Measurements from ENCODE around the gene SLIT1. TPM values are rescaled to one million over a fixed set of nuclear protein-coding genes. Genes with fewer than 3 reads are reported as not detected.

Gene SLIT1
- polyA plus RNA-seq (2013, experiment 1 of 2; ENCODE audit: insufficient read length) = 0.06 TPM
- 0.11 TPM for polyA plus RNA-seq (2013, experiment 2 of 2; ENCODE audit: insufficient read length)

- no peak for DNase-seq
Observed at GRCh38 chr10:97185326-97186058, at the start of gene SLIT1. Gene SLIT1 (minus strand): TSS chr10:97185959. CDS start chr10:97185674, 285 bp downstream.

GRCh38 chr10:97235353-97235752 lies 49.6 kb upstream of the SLIT1 start:
- DNase-seq = no peak

DNA sequence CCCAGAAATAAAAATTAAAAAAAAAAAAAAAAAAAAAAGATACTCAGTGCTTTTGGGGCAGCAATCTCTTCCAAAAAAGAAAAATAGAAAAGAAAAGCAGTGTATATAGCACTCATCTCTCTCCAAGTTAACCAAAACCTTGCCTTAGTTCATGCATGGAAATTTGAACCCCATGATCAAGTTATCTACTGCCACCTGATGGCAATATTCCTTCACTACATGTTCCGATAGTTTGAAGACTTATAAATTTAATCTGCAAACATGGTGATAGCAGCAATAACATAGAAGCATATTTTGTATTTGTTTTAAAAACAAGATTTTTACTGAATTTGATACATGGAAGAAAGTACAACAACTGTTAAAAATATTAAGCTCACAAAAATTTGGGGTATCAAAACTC lies 48.6 kb upstream of the SLIT1 start:
- DNase-seq = peak; percentile 52

GRCh38 chr10:97230146-97230545 lies 44.4 kb upstream of the SLIT1 start:
- peak; percentile 50 for DNase-seq

DNA sequence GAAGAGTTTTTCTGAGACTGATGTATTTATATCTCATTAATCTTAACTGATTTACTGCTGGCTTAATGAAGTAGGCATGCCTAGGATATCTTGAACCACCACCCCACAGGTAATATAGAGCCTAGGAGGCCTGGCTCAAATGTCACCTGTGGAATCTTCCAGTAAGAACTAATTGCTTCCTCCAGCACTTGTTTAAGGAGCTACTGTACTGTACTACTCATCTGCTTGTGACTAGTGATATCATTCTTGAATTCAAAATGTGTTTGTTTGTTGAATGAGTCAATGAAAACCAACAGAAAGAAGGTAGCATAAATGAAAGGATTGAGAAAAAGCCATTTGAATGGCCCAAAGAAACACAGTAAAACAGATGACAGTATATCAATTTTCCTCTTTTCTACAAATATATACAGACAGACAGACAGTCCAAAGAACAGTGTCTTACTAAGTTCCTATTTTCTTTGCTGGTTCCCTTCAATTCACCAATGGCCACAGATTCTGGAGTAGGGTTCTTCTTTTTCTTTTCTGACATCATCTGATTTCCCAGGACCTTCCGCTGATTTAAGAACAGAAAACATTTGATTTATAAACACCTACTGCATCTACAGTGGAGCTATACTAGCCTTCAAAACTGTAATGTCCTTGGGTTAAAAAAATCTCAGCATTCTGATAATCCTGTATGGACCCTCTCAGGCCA lies 43.7 kb upstream of the SLIT1 start:
- no peak for DNase-seq

DNA sequence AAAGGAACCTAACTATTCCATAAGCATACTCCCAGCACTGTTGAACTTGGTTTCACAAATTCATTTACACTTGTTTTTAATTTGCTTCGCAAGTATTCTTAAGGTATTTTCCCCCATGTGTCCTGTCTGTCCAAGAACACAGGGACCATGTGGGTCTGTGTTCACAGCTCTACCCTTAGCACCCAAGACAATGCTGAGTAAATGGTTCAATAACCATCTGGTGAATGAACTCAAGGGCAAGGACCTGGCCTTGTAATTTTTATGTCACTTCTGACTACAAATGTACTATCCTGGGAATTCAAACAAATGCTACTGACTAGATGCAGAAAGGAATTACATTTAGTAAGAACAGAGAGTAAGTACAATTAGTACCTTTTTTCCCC lies 43.0 kb upstream of the SLIT1 start:
- no peak for DNase-seq

GRCh38 chr10:97228130-97228774 lies 42.5 kb upstream of the SLIT1 start:
- DNase-seq = no peak

GRCh38 chr10:97226398-97226797 lies 40.6 kb upstream of the SLIT1 start:
- DNase-seq = no peak

DNA sequence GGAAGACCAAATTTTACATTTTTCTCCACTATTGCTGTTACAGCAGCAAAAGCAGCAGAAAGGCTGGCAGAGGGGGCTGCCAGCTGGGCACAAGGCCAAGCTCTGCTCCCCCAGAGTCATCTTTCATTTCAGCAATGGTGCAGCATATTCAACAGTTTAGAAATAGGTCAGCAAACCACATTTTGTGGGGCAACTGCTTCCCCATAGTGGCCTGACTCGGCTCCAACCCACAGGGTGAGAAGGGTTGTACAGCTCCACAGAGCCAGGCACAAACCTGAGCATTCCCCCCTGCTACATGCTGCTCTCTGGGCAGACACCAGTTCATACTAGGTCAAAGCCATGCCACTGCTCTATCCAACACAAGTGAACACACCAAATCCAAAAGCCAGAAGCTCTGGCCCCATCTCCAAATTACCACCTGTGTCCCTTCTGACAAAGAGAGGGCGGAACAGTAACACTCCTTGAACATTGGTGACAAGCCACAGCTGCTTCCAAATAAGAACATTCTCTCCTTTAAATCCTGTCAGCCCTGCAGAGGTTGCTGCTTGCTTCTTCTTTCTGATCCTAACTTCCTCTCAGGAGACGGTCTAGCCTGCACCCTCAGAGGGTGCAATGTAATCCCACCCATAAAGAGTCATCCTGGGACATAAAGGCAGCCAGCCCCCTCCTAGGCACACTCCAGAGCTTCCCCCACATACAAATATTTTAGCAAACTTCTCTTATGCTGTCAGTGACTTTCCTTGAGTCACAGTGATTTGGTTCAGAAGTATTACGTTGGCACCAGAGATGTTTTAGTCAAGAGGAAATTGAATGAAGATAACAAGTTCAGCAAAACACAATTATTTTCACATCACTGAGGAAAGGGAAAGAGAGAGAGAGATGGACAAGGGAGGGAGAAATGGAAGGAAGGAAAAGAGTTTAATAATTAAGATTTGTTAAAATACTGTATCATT lies 39.0 kb upstream of the SLIT1 start:
- DNase-seq = no peak

DNA sequence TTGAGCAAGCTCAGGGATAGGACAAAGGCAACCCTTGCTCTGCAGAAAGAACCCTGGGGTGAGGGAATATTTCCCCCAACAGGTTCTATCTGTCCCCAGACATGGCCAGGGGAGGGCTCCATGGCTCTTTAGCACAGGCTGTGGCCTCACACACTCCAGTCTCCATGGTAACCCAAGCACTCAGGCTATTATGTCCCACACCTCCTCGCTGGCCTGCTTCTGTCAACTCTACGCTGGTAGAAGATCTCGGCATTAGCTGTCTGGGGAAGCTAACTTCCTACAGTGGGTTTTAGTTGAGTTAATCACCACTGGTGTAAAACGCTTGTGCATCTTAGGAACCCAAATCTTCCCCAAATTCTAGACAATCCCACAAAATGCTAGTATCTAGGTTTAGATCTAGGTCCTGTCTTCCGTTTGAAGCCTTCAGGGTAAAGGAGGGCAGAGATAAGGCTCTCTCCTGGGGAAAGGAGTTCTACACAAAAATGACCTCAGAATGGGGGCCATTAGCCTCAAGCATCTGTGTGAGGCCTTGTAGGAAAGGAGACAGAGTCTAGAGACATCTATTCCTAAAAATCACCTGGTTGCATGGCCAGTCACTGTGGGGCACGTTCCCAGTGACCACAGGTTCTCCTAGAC lies 36.7 kb upstream of the SLIT1 start:
- no peak for DNase-seq

- no peak for DNase-seq
Observed at GRCh38 chr10:97220355-97220754, 34.6 kb upstream of the SLIT1 start.

GRCh38 chr10:97217299-97217698 lies 31.5 kb upstream of the SLIT1 start:
- no peak for DNase-seq

GRCh38 chr10:97215619-97216260 lies 30.0 kb upstream of the SLIT1 start:
- no peak for DNase-seq

DNA sequence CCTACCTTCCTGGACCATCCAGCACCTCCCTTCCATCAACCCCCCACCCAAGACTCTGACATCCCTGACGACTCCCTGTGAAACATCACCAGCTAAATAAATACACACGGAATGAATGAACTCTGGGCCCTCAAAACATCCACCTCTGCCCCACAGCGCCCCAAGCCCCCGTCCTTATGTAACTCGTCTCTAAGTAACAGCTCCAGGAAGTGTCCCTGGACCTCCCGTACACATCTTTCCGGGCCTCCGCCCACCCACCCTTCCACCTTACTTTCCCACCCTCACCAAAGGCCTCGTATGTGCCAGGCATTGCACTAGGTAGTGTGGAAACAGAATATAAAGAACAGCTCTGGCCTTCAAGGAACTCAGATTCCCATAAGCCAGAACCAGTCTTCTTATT lies 27.7 kb upstream of the SLIT1 start:
- no peak for DNase-seq

GRCh38 chr10:97211229-97211628 lies 25.5 kb upstream of the SLIT1 start:
- no peak for DNase-seq

- DNase-seq = peak; percentile 68
Observed at GRCh38 chr10:97210543-97210960, 24.8 kb upstream of the SLIT1 start.

DNA sequence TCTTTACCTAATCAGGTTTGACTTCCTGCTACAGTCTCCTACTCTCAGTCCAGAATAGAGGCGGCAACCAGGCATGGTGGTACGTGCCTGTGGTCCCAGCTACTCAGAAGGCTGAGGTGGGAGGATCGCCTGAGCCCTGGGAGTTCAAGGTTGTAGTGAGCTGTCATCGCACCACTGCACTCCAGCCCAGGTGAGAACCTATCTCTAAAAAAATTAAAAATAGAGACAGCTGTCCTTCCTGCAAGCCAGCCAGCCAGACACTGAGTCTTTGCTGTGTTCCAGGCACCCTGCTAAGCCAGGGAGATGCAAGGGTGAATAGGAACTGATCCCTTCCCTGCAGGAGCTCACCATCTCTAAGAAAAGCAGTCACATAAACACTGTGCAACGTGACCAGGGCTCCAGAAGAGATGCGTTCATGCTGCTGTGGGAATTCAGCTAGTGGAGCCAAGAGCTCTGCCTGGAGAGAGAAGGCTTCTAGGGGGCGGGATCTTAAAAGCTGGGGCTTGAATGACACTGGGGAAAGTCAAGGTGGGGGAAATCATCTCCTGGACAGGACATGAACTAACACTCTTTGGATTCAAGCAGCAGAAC lies 22.1 kb upstream of the SLIT1 start:
- DNase-seq = no peak

- DNase-seq = no peak
Observed at GRCh38 chr10:97207131-97207530, 21.4 kb upstream of the SLIT1 start.

GRCh38 chr10:97204826-97205679 lies 19.3 kb upstream of the SLIT1 start:
- no peak for DNase-seq

DNA sequence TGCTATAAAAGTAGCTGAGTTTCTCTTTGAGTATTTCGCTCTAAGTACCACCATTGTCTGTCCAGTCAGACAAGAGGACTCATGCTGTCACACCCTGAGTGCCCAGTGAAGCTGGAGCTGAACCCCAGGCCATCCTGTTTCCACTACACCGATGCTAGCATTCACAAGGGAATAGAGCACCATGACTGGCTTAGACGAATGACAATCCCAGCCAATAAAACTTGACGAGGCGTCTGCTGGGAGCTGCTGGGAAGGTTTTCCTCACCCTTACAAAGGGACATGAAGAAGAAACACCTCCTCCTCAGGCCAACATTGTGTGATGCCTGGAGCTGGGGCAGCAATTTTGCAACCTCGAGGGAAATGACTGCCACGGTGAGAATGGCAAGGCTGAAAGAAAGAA lies 17.5 kb upstream of the SLIT1 start:
- no peak for DNase-seq

Data from fibroblast of skin of back (primary cell).